Osteoblast (primary cell): ENCODE measurements around the gene PPP1R3C. TPM values are rescaled to one million over a fixed set of nuclear protein-coding genes. Genes with fewer than 3 reads are reported as not detected.

Source experiments
- DNase-seq: peaks from one replicate; pipeline ENCODE4 v3.0.0; 2011; ENCODE audit warnings: low spot score, mixed read lengths; ENCODE audit not compliant: insufficient read length; ENCODE audit errors: missing footprints
- H2AFZ ChIP-seq: 2 replicates; pipeline ENCODE4 v1.6.0; 2011; ENCODE audit warnings: mild to moderate bottlenecking, low read length
- H3K27ac ChIP-seq: 2 replicates; pipeline ENCODE4 v1.5.1; 2011; ENCODE audit warnings: mild to moderate bottlenecking, low read depth, low read length, moderate library complexity
- H3K27me3 ChIP-seq: 2 replicates; pipeline ENCODE4 v1.6.0; 2012; ENCODE audit warnings: mild to moderate bottlenecking, control low read depth, inconsistent platforms, low read length, moderate library complexity; ENCODE audit not compliant: insufficient read depth
- H3K36me3 ChIP-seq: 2 replicates; pipeline ENCODE4 v1.5.1; 2011; ENCODE audit warnings: mild to moderate bottlenecking, low read length, control low read depth, moderate library complexity; ENCODE audit not compliant: insufficient read depth
- H3K4me1 ChIP-seq: 2 replicates; pipeline ENCODE4 v1.5.1; 2011; ENCODE audit warnings: mild to moderate bottlenecking, low read length, control low read depth, moderate library complexity; ENCODE audit not compliant: insufficient read depth
- H3K4me2 ChIP-seq: 2 replicates; pipeline ENCODE4 v1.6.0; 2011; ENCODE audit warnings: mild to moderate bottlenecking, low read length; ENCODE audit not compliant: insufficient read depth
- H3K4me3 ChIP-seq: fragments of 200-600 bp; sonication (generic); 3 replicates; pipeline ENCODE4 v1.5.1; 2012; ENCODE audit warnings: mild to moderate bottlenecking, low read length, inconsistent platforms; ENCODE audit not compliant: insufficient read depth
- H3K79me2 ChIP-seq: 2 replicates; pipeline ENCODE4 v1.6.0; 2012; ENCODE audit warnings: mild to moderate bottlenecking, low read length, control low read depth, inconsistent platforms; ENCODE audit not compliant: insufficient read depth
- H3K9me3 ChIP-seq: 2 replicates; pipeline ENCODE4 v1.5.1; 2011; ENCODE audit warnings: low read depth, low read length, control low read depth
- H4K20me1 ChIP-seq: 2 replicates; pipeline ENCODE4 v1.6.0; 2012; ENCODE audit warnings: mild to moderate bottlenecking, low read length, control low read depth; ENCODE audit not compliant: insufficient read depth
- total RNA-seq: library from RNA; depleted of rRNA; stranded (reverse); fragments of >200 nt; gene quantifications from 2 replicates; pipeline ENCODE4 v1.2.3, GENCODE V29; 2012
- TF ChIP-seq, protein P1 (sequence below): IDR thresholded peaks from 2 replicates; pipeline ENCODE4 v1.5.1; 2011; ENCODE audit warnings: mild to moderate bottlenecking, low read depth, low read length, moderate library complexity; ENCODE audit errors: extremely low read depth

The PPP1R3C gene
- total RNA-seq, 1 donor, result 87.9 TPM

DNA sequence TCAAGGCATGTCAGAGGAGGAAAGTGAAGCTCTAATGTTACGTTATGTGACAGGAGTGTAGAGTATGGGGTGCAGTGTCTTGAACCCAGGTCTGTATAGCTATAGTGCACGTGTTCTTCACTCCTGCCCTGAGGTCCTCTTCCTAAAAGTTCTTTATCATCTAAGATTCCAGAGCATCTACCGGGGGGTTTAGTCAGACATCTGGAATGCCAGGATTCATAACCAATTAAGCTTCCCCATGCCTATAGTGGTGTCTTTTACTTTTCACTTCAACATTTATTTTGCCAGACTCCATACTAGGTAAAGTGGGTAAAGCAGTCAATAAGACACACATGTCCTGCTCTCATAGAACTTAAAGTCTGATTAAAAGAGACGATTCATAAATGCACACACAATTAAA is 22.4 kb downstream of the PPP1R3C start:
- H3K9me3 ChIP-seq, result no peaks in the 10 kb centered on the region
- H3K4me2 ChIP-seq, result no peak overlapping the region
- H3K36me3 ChIP-seq, result no peaks in the 10 kb centered on the region
- peak overlapping the region; percentile 10 for H3K27ac ChIP-seq
- TF ChIP-seq, protein P1, sequence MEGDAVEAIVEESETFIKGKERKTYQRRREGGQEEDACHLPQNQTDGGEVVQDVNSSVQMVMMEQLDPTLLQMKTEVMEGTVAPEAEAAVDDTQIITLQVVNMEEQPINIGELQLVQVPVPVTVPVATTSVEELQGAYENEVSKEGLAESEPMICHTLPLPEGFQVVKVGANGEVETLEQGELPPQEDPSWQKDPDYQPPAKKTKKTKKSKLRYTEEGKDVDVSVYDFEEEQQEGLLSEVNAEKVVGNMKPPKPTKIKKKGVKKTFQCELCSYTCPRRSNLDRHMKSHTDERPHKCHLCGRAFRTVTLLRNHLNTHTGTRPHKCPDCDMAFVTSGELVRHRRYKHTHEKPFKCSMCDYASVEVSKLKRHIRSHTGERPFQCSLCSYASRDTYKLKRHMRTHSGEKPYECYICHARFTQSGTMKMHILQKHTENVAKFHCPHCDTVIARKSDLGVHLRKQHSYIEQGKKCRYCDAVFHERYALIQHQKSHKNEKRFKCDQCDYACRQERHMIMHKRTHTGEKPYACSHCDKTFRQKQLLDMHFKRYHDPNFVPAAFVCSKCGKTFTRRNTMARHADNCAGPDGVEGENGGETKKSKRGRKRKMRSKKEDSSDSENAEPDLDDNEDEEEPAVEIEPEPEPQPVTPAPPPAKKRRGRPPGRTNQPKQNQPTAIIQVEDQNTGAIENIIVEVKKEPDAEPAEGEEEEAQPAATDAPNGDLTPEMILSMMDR, result no peak
- no peaks in the 10 kb centered on the region for H3K27me3 ChIP-seq
- H3K4me3 ChIP-seq, result no peak overlapping the region
- peaks cover 58% of the 10 kb centered on the region for H3K4me1 ChIP-seq
- no peaks in the 10 kb centered on the region for H3K79me2 ChIP-seq
- H2AFZ ChIP-seq, result peak overlapping the region; percentile 16
- H4K20me1 ChIP-seq, result no peaks in the 10 kb centered on the region
- DNase-seq, result no peak

DNA sequence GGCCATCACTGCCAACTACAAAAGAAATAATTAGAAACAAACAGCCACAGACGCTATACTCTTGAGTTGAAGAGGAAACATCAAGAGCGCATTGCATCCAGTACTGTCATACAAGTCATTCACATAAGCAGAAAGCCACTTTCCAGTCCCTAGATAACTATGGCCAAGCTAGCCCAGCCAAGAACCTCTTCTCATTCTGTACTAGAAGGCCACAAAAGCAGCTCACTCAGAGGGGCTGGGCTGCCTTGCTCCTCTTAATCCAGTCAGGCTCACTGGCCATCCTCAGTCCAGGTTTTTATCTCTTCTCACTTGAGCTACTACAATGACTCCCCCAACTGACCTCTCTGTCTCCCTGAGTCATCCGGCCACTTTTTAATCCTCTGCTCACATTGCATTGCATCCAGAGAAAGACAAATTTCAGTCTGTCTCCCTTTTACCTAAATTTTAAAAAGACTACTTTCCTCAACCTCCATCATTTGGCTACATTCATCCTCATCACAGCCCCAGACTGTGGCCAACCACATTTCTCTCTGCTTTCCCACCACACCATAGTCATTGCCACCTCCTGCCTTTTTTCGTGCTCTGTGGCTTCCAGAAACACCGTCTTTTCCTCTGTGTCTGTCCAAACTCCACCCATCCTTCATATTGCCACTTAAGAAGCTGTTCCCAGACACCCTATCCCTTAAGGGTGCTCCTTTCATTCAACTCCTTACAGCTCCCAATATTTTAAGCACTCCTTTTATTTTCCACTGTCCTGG is 25.0 kb downstream of the PPP1R3C start:
- H4K20me1 ChIP-seq, result no peaks in the 10 kb centered on the region

DNA sequence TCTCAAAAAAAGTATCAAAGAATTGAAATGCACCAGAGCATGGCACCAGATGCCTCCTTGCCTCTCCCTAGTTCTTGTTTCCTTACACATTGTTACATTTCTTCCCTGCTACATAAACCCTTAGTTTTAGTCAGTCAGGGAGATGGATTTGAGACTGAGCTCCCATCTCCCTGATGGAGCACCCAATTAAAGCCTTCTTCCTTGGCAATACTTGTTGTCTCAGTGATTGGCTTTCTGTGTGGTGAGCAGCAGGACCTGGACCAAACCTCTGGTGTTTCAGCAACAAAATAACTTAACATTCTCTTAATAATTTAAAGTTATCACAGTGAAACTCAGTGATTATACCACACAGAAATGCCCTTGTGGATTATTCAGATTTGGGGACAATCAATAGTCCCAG is 26.9 kb downstream of the PPP1R3C start:
- H3K4me3 ChIP-seq, result no peak overlapping the region
- no peaks in the 10 kb centered on the region for H3K9me3 ChIP-seq
- H3K4me2 ChIP-seq, result no peak overlapping the region
- DNase-seq, result no peak
- H3K27me3 ChIP-seq, result no peaks in the 10 kb centered on the region
- no peak overlapping the region for H2AFZ ChIP-seq
- H3K4me1 ChIP-seq, result peaks cover 55% of the 10 kb centered on the region
- no peaks in the 10 kb centered on the region for H4K20me1 ChIP-seq
- H3K36me3 ChIP-seq, result no peaks in the 10 kb centered on the region
- TF ChIP-seq, protein P1, result no peak
- H3K79me2 ChIP-seq, result no peaks in the 10 kb centered on the region
- peak overlapping the region; percentile 82 for H3K27ac ChIP-seq

More for the DNA sequence above, 25.0 kb downstream of the PPP1R3C start:
- Histone ChIP-seq H3K4me3 (no peak overlapping the region), H3K4me1 (peaks cover 60% of the 10 kb centered on the region), H3K79me2 (no peaks in the 10 kb centered on the region), H3K27ac (peak overlapping the region; percentile 86), H3K4me2 (peak overlapping the region; percentile 79), H3K36me3 (no peaks in the 10 kb centered on the region), H3K9me3 (no peaks in the 10 kb centered on the region), H2AFZ (peak overlapping the region; percentile 33), H3K27me3 (no peaks in the 10 kb centered on the region)
- DNase-seq, result no peak
- TF ChIP-seq, protein P1, result no peak
